ENCODE data around the gene ETV2. TPM values are rescaled to one million over a fixed set of nuclear protein-coding genes. Genes with fewer than 3 reads are reported as not detected.
"Not testable (repeated sequence)": the region's sequence is repeated elsewhere in the genome, so short reads cannot be mapped to it uniquely, and the experiment has no call there.

ETV2 gene
- total RNA-seq, result 0.70 and 2.3 TPM in 2 replicates

GRCh38 chr19:35641515-35642151 lies at the start of gene ETV2:
Gene ETV2 (plus strand): TSS chr19:35641745. CDS start chr19:35642461, 716 bp downstream.
- no peak for DNase-seq (ENCODE audit: extremely low read depth, low read depth, low spot score)

- no peak for DNase-seq (ENCODE audit: extremely low read depth, low read depth, low spot score)
Observed at GRCh38 chr19:35592226-35592625, 49.3 kb upstream of the ETV2 start.

GRCh38 chr19:35595026-35595425 lies 46.5 kb upstream of the ETV2 start:
- not testable (repeated sequence) for DNase-seq (ENCODE audit: extremely low read depth, low read depth, low spot score)

- no peak for DNase-seq (ENCODE audit: extremely low read depth, low read depth, low spot score)
Observed at GRCh38 chr19:35595928-35596327, 45.6 kb upstream of the ETV2 start.

GRCh38 chr19:35596366-35596999 lies 45.1 kb upstream of the ETV2 start:
- no peak for DNase-seq (ENCODE audit: extremely low read depth, low read depth, low spot score)

GRCh38 chr19:35601971-35602370 lies 39.6 kb upstream of the ETV2 start:
- no peak for DNase-seq (ENCODE audit: extremely low read depth, low read depth, low spot score)

- DNase-seq (ENCODE audit: extremely low read depth, low read depth, low spot score), result not testable (repeated sequence)
Observed at GRCh38 chr19:35604436-35604835, 37.1 kb upstream of the ETV2 start.

GRCh38 chr19:35607170-35607569 lies 34.4 kb upstream of the ETV2 start:
- not testable (repeated sequence) for DNase-seq (ENCODE audit: extremely low read depth, low read depth, low spot score)

GRCh38 chr19:35607661-35608060 lies 33.9 kb upstream of the ETV2 start:
- DNase-seq (ENCODE audit: extremely low read depth, low read depth, low spot score), result no peak

- DNase-seq (ENCODE audit: extremely low read depth, low read depth, low spot score), result no peak
Observed at GRCh38 chr19:35608251-35608650, 33.3 kb upstream of the ETV2 start.

- no peak for DNase-seq (ENCODE audit: extremely low read depth, low read depth, low spot score)
Observed at GRCh38 chr19:35609851-35610353, 31.6 kb upstream of the ETV2 start.

- no peak for DNase-seq (ENCODE audit: extremely low read depth, low read depth, low spot score)
Observed at GRCh38 chr19:35612224-35612558, 29.4 kb upstream of the ETV2 start.

- DNase-seq (ENCODE audit: extremely low read depth, low read depth, low spot score), result peak; percentile 25
Observed at GRCh38 chr19:35612559-35613321, 28.8 kb upstream of the ETV2 start, which contains the start of gene HAUS5. Gene HAUS5 (plus strand): TSS chr19:35612735. CDS start chr19:35612795, 60 bp downstream.

- DNase-seq (ENCODE audit: extremely low read depth, low read depth, low spot score), result no peak
Observed at GRCh38 chr19:35613574-35613973, 28.0 kb upstream of the ETV2 start.

GRCh38 chr19:35615036-35615435 lies 26.5 kb upstream of the ETV2 start:
- DNase-seq (ENCODE audit: extremely low read depth, low read depth, low spot score), result no peak

GRCh38 chr19:35618857-35619256 lies 22.7 kb upstream of the ETV2 start:
- no peak for DNase-seq (ENCODE audit: extremely low read depth, low read depth, low spot score)

GRCh38 chr19:35619290-35619923 lies 22.1 kb upstream of the ETV2 start:
- DNase-seq (ENCODE audit: extremely low read depth, low read depth, low spot score), result no peak

GRCh38 chr19:35620001-35620400 lies 21.5 kb upstream of the ETV2 start:
- DNase-seq (ENCODE audit: extremely low read depth, low read depth, low spot score), result no peak

- DNase-seq (ENCODE audit: extremely low read depth, low read depth, low spot score), result no peak
Observed at GRCh38 chr19:35621708-35622107, 19.8 kb upstream of the ETV2 start.

- DNase-seq (ENCODE audit: extremely low read depth, low read depth, low spot score), result no peak
Observed at GRCh38 chr19:35622750-35623149, 18.8 kb upstream of the ETV2 start.

- DNase-seq (ENCODE audit: extremely low read depth, low read depth, low spot score), result no peak
Observed at GRCh38 chr19:35623327-35624010, 18.1 kb upstream of the ETV2 start.

Data from glomerular endothelial cell (primary cell).